ENCODE measurements around the gene BBS2. TPM values are rescaled to one million over a fixed set of nuclear protein-coding genes. Genes with fewer than 3 reads are reported as not detected.

BBS2 gene
- total and polyA plus RNA-seq, 8 donors, result 11.3 to 142 (median 47.7) TPM

- H3K27ac ChIP-seq, result no peak overlapping the region
- intact Hi-C loops (cut with DNase I; ENCODE audit: low total_unique reads), result no loop called here
- H3K4me1 ChIP-seq, result no peaks in the 10 kb centered on the region
- no peaks in the 10 kb centered on the region for H3K9me3 ChIP-seq
- no peaks in the 10 kb centered on the region for H3K27me3 ChIP-seq
- no peak overlapping the region for H3K4me3 ChIP-seq
- peaks cover 34 to 99% (median 97%) of the 10 kb centered on the region in 4 donors for H3K36me3 ChIP-seq
- TF ChIP-seq EP300 (IDR thresholded peaks at IDR 0.05), result no peak
- TF ChIP-seq POLR2A (IDR thresholded peaks at IDR 0.05), result no peak
- no peak for TF ChIP-seq CTCF (IDR thresholded peaks at IDR 0.05)
- TF ChIP-seq POLR2AphosphoS5 (IDR thresholded peaks at IDR 0.05), result no peak
- DNase-seq, result no peak
Measured at GRCh38 chr16:56506941-56507340, 12.9 kb downstream of the BBS2 start.

GRCh38 chr16:56505181-56505580 is 14.6 kb downstream of the BBS2 start:
- H3K4me3 ChIP-seq, result no peak overlapping the region
- no peaks in the 10 kb centered on the region for H3K9me3 ChIP-seq
- DNase-seq, result peak in 1 of 2 donors; percentile 18
- no peaks in the 10 kb centered on the region for H3K4me1 ChIP-seq
- H3K36me3 ChIP-seq, result peaks cover 47 to 100% (median 100%) of the 10 kb centered on the region in 4 donors
- H3K27me3 ChIP-seq, result no peaks in the 10 kb centered on the region
- intact Hi-C loops (cut with DNase I; ENCODE audit: low total_unique reads), result no loop called here
- 88 to 98% (median 96%) methylated on average over 3 of the region's 3 CpGs for WGBS, 5 donors
- TF ChIP-seq CTCF (IDR thresholded peaks at IDR 0.05) (no peak), EP300 (IDR thresholded peaks at IDR 0.05) (no peak), POLR2AphosphoS5 (IDR thresholded peaks at IDR 0.05) (no peak), POLR2A (IDR thresholded peaks at IDR 0.05) (no peak)
- no peak overlapping the region for H3K27ac ChIP-seq

GRCh38 chr16:56493815-56494214 is 26.0 kb downstream of the BBS2 start:
- Histone ChIP-seq H3K27me3 (no peaks in the 10 kb centered on the region), H3K4me1 (no peaks in the 10 kb centered on the region), H3K4me3 (no peak overlapping the region), H3K27ac (no peak overlapping the region), H3K9me3 (no peaks in the 10 kb centered on the region), H3K36me3 (peaks cover 17 to 73% (median 62%) of the 10 kb centered on the region in 4 donors)
- TF ChIP-seq POLR2A (IDR thresholded peaks at IDR 0.05) (no peak), CTCF (IDR thresholded peaks at IDR 0.05) (no peak), EP300 (IDR thresholded peaks at IDR 0.05) (no peak), POLR2AphosphoS5 (IDR thresholded peaks at IDR 0.05) (no peak)
- intact Hi-C loops (cut with DNase I; ENCODE audit: low total_unique reads), result no loop called here
- no peak for DNase-seq
- 93 to 100% (median 100%) methylated on average over 1 of the region's 1 CpG for WGBS, 5 donors

- H3K9me3 ChIP-seq, result no peaks in the 10 kb centered on the region
- no peak for TF ChIP-seq POLR2A (IDR thresholded peaks at IDR 0.05)
- TF ChIP-seq EP300 (IDR thresholded peaks at IDR 0.05), result no peak
- TF ChIP-seq CTCF (IDR thresholded peaks at IDR 0.05), result no peak
- no peak for TF ChIP-seq POLR2AphosphoS5 (IDR thresholded peaks at IDR 0.05)
- H3K27me3 ChIP-seq, result no peaks in the 10 kb centered on the region
- intact Hi-C loops (cut with DNase I; ENCODE audit: low total_unique reads), result no loop called here
- H3K27ac ChIP-seq, result no peak overlapping the region
- H3K36me3 ChIP-seq, result peaks cover 10 to 70% (median 55%) of the 10 kb centered on the region in 4 donors
- H3K4me3 ChIP-seq, result no peak overlapping the region
- DNase-seq, result no peak
- WGBS, 5 donors, result 87 to 94% (median 91%) methylated on average over 2 of the region's 2 CpGs
- no peaks in the 10 kb centered on the region for H3K4me1 ChIP-seq
Measured at GRCh38 chr16:56493126-56493525, 26.7 kb downstream of the BBS2 start.

All from stomach (tissue), 9 donors.